Upper lobe of left lung (tissue), 6 donors: ENCODE data around the gene PRR30. TPM values are rescaled to one million over a fixed set of nuclear protein-coding genes. Genes with fewer than 3 reads are reported as not detected.

Source experiments
- ATAC-seq, 2 donors: fragments of 200-7000 bp; cut with Tn5 transposase; one replicate each; pipeline ENCODE4 v1.9.1; 2022; ENCODE audit warnings: mild to moderate bottlenecking in 2 of 2, moderate library complexity in 2 of 2; ENCODE audit not compliant: low FRiP score in 2 of 2
- DNase-seq, 2 donors: peaks; one replicate each; pipeline ENCODE4 v3.0.0-alpha.2; 2019 to 2020
- H3K27ac ChIP-seq, 4 donors: fragments of 200-600 bp; sonication (generic); one replicate each; pipeline ENCODE4 v1.5.1; 2016 to 2019
- H3K27me3 ChIP-seq, 4 donors: fragments of 200-600 bp; sonication (generic); one replicate each; pipeline ENCODE4 v1.5.1; 2017 to 2019
- H3K36me3 ChIP-seq, 4 donors: fragments of 200-600 bp; sonication (generic); one replicate each; pipeline ENCODE4 v1.5.1; 2016 to 2019
- H3K4me1 ChIP-seq, 4 donors: fragments of 200-600 bp; sonication (generic); one replicate each; pipeline ENCODE4 v1.5.1; 2018 to 2019
- H3K4me3 ChIP-seq, 4 donors: fragments of 200-600 bp; sonication (generic); one replicate each; pipeline ENCODE4 v1.5.1; 2017 to 2019; ENCODE audit warnings: mild to moderate bottlenecking in 2 of 4, moderate library complexity in 1 of 4
- H3K9me3 ChIP-seq, 4 donors: fragments of 200-600 bp; sonication (generic); one replicate each; pipeline ENCODE4 v1.5.1; 2018 to 2019
- CTCF ChIP-seq, 6 experiments: fragments of 450-650 bp in 4 of 6; fragments of 200-600 bp in 2 of 6; sonication (generic) in 2 of 6; IDR thresholded peaks; one replicate each; pipeline ENCODE4 v1.5.1; 2016 to 2019; ENCODE audit warnings: antibody characterized with exemption in 6 of 6
- EP300 ChIP-seq, 4 donors: sonication (generic); formaldehyde crosslinking; IDR thresholded peaks; one replicate each; pipeline ENCODE4 v1.5.1; 2017; ENCODE audit warnings: antibody characterized with exemption in 4 of 4, control low read depth in 2 of 4
- POLR2A ChIP-seq, 4 donors: fragments of 450-650 bp; IDR thresholded peaks; one replicate each; pipeline ENCODE4 v1.5.1; 2016 to 2017; ENCODE audit warnings: antibody characterized with exemption in 4 of 4, mild to moderate bottlenecking in 2 of 4
- POLR2AphosphoS5 ChIP-seq, 2 donors: sonication (generic); formaldehyde crosslinking; IDR thresholded peaks; one replicate each; pipeline ENCODE4 v1.5.1; 2017; ENCODE audit warnings: antibody characterized with exemption in 2 of 2
- WGBS, 2 donors: methylation state at CpG; one replicate each; pipeline ENCODE4 v1.1.5; 2017 to 2018; 5-methylcytosine and 5-hydroxymethylcytosine counted together
- total RNA-seq, 6 donors: library from RNA; depleted of rRNA in 4 of 6; stranded (reverse); fragments of >200 nt in 4 of 6; gene quantifications; one replicate each; pipeline versions ENCODE4 v1.1.0 to v1.2.1, GENCODE V29; 2016 to 2021
- donor health status: DM: no; HTN: no; CAD: no; lungs with moderate emphysema.
- donor health status: DM: no; HTN: yes; CAD: no; lungs with severe emphysema.

PRR30 gene
- total RNA-seq, 6 donors from 2014 or later: not detected

DNA sequence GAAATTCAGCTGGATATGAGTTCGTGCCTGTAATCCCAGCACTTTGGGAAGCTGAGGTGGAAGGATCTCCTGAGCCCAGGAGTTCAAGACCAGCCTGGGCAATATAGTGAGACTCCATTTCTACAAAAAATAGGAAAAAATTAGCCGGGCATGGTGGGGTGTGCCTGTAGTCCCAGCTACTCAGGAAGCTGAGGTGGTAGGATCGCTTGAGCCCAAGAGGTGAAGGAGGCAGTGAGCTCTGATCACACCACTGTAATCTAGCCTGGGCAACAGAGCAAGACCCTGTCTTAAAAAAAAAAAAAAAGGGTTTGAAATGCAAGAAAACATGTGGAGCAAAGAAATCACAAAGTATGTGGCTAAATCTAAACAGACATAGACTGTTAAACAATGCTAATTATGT is 30.1 kb downstream of the PRR30 start:
- no peaks in the 10 kb centered on the region for H3K9me3 ChIP-seq
- H3K36me3 ChIP-seq: no peaks in the 10 kb centered on the region
- no peaks in the 10 kb centered on the region for H3K4me1 ChIP-seq
- 85 to 89% methylated on average over 3 of the region's 3 CpGs for WGBS, 2 donors
- DNase-seq (no peak), ATAC-seq (no peak)
- H3K27ac ChIP-seq: no peak overlapping the region
- no peak overlapping the region for H3K4me3 ChIP-seq
- H3K27me3 ChIP-seq: no peaks in the 10 kb centered on the region
- TF ChIP-seq POLR2A (IDR thresholded peaks at IDR 0.05) (no peak), POLR2AphosphoS5 (IDR thresholded peaks at IDR 0.05) (no peak), CTCF (IDR thresholded peaks at IDR 0.05) (no peak), EP300 (IDR thresholded peaks at IDR 0.05) (no peak)

DNA sequence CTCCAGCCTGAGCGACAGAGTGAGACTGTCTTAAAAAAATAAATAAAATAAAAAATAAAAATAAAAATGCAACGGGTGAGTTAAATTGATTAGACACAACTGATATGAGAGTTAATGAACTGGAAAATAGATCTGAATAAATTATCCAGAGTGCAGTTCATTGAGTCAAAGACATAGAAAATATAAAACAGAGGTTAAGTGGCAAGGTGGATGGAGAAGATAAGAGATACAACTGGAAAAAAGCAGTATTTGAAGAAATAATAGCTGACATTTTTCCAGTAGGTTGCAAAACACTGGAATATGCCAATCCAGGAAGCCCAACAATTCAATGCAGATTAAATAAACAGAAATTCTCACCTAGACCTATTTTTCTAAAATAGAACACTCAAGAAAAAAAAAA is 31.0 kb downstream of the PRR30 start:
- Histone ChIP-seq H3K27me3 (no peaks in the 10 kb centered on the region), H3K9me3 (no peaks in the 10 kb centered on the region), H3K27ac (no peak overlapping the region), H3K36me3 (no peaks in the 10 kb centered on the region), H3K4me3 (no peak overlapping the region), H3K4me1 (no peaks in the 10 kb centered on the region)
- 83 to 86% methylated on average over 2 of the region's 2 CpGs for WGBS, 2 donors
- TF ChIP-seq EP300 (IDR thresholded peaks at IDR 0.05) (no peak), CTCF (IDR thresholded peaks at IDR 0.05) (no peak), POLR2A (IDR thresholded peaks at IDR 0.05) (no peak), POLR2AphosphoS5 (IDR thresholded peaks at IDR 0.05) (no peak)
- ATAC-seq (no peak), DNase-seq (no peak)

DNA sequence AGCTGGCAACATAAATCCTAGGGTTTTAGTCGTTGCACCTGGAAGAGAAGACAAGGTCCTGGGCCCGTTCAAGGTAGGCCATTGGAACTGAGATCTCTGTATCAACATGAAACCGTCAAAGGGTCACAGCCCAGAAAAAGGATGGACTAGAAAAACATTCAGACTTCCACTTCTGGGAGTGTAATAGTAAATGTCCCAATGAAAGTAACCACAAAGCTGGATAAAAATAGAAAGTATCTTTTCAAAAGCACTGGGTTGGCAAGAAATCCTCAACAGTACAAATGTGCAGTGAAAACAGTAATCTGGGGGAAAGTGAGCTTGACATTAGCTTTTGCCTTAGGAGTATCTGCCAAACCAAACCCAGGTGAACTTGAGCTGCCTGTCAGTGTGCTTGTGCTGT is 33.2 kb downstream of the PRR30 start:
- no peak for ATAC-seq
- H3K27me3 ChIP-seq: no peaks in the 10 kb centered on the region

DNA sequence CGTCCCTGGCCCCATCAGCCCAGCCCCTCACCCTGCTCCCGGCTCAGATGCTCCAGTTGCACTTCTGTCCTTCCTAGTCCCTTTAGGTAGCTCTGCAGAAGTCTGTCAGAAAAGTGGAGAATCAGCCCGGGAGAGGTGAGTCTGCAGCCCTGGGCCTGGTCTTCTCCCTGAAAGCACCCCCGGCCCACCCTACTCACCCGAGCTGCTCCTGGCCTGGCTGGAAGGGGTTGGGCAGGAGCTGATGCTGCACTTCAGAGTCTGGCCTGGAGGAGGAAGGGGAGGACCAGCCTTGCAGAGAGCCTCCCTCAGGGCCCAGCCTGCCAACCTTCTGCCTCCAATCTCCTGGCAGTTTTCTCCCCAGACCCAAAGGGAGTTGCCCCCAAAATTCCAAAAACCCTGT is 36.9 kb downstream of the PRR30 start:
- Histone ChIP-seq H3K9me3 (no peaks in the 10 kb centered on the region), H3K36me3 (no peaks in the 10 kb centered on the region), H3K27me3 (no peaks in the 10 kb centered on the region), H3K4me3 (no peak overlapping the region), H3K27ac (no peak overlapping the region), H3K4me1 (no peaks in the 10 kb centered on the region)
- TF ChIP-seq EP300 (IDR thresholded peaks at IDR 0.05): no peak
- peak in 1 of 2 donors; percentile 34 for DNase-seq
- WGBS, 2 donors: 67 to 89% methylated on average over 5 of the region's 5 CpGs
- ATAC-seq: no peak

More for the DNA sequence above, 33.2 kb downstream of the PRR30 start:
- DNase-seq: no peak
- Histone ChIP-seq H3K27ac (no peak overlapping the region), H3K9me3 (no peaks in the 10 kb centered on the region), H3K4me3 (no peak overlapping the region), H3K4me1 (no peaks in the 10 kb centered on the region), H3K36me3 (no peaks in the 10 kb centered on the region)
- 64 to 76% methylated on average over 3 of the region's 3 CpGs for WGBS, 2 donors
- no peak for TF ChIP-seq POLR2A (IDR thresholded peaks at IDR 0.05)
- no peak for TF ChIP-seq POLR2AphosphoS5 (IDR thresholded peaks at IDR 0.05)
- TF ChIP-seq CTCF (IDR thresholded peaks at IDR 0.05): no peak
- no peak for TF ChIP-seq EP300 (IDR thresholded peaks at IDR 0.05)

- H3K4me1 ChIP-seq: peaks cover 7 to 15% (median 10%) of the 10 kb centered on the region in 4 donors
- no peaks in the 10 kb centered on the region for H3K27me3 ChIP-seq
- DNase-seq: peak in 1 of 2 donors; percentile 36
- H3K27ac ChIP-seq: no peak overlapping the region
- no peak for ATAC-seq
- WGBS, 2 donors: 88 to 100% methylated on average over 1 to 10 of the region's 10 CpGs
- H3K9me3 ChIP-seq: no peaks in the 10 kb centered on the region
- TF ChIP-seq CTCF (IDR thresholded peaks at IDR 0.05) (no peak), POLR2AphosphoS5 (IDR thresholded peaks at IDR 0.05) (no peak), POLR2A (IDR thresholded peaks at IDR 0.05) (no peak), EP300 (IDR thresholded peaks at IDR 0.05) (no peak)
- no peaks in the 10 kb centered on the region for H3K36me3 ChIP-seq
- no peak overlapping the region for H3K4me3 ChIP-seq
Observed at GRCh38 chr2:27100036-27100435, 39.2 kb downstream of the PRR30 start.
